GM19023 (cell line): Measurements from ENCODE around the gene STK39.

Experiments
- ATAC-seq: cut with Tn5 transposase; IDR thresholded peaks from one replicate; pipeline ENCODE4 v1.9.1; 2021; ENCODE audit warnings: mild to moderate bottlenecking, moderate library complexity; ENCODE audit not compliant: unreplicated experiment

STK39 gene

GRCh38 chr2:168165985-168166901, 81.2 kb downstream of the STK39 start:
- no peak for ATAC-seq

- ATAC-seq = no peak
These were observed 82.0 kb downstream of the STK39 start for GRCh38 chr2:168165397-168165796.

- no peak for ATAC-seq
These were observed 86.5 kb downstream of the STK39 start for GRCh38 chr2:168160897-168161296.

DNA sequence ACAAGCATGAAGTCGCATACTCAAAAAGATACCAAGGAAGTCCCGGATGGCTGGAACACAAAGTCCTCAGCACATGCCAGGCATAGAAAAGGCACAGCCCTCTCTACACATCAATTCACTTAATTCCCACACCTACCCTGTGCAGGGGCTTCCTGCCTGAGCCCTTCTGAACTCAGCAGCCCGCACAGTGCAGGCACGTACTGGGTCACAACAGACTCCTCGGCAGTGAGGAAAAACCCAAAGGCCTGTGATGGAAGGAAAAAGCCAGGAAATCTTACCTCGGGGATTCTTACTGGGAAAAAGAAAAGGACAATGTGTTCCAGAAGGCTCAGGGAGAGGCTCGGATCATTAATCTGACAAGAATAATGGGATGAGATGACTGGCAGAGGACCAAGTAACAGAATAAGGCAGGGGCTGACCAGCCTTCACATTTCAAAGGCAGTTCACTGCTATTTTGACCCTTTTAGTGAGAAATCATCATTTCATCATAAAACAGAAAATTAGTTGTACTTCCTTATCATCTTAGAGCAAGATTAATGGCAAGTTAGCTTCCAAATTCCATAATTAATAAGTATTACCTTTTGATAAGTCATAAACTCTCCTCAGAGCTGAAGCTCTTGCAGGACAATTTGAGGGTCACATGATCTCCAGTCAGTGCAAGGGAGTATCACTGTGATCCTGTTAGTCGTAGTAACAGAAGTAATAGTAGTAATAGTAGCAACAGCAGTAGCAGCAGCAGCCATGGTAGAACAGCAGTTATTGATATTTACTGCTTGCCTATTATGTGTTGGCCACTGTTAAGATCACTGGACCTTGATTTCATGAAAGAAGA, 87.4 kb downstream of the STK39 start:
- ATAC-seq = no peak

DNA sequence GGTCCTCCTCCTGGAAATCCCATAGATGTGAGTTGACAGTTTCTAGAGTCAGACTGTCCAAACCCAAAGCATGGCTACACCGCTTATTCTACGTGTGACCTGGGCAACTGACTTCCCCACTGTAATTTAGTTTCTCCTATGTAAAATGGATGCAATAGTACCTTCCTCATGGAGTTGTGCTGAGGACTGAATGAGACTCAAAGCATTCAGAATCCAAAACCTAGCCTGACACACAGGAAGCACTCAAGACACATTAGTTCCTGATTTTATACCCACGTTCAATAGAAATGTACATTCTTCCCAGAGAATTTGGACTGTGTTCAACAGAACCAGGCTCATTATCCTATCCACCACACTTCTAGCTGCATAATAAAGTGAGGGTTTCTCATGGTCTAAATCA, 88.8 kb downstream of the STK39 start:
- no peak for ATAC-seq

GRCh38 chr2:168157926-168158325, 89.5 kb downstream of the STK39 start:
- ATAC-seq = no peak

DNA sequence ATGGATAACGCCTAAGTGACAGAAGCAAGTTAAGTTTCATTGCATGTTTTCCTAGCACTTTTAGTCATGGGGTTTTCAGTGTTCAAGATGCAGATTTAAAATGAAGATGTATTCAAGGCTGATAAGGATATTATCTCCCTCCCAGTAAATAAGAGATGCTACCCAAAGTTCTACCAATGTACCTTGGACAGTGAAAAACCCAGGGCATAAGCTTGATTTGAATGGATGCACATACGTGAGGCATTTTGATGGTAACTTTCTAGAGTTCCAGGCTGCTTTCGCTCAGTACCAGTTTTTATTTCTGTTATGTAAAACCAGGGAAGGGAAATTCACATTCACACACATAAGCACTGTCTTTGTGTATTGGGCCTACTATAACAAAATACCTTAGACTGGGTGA, 90.3 kb downstream of the STK39 start:
- ATAC-seq = no peak

- no peak for ATAC-seq
These were observed 90.7 kb downstream of the STK39 start for GRCh38 chr2:168156661-168157060.

GRCh38 chr2:168155680-168156079, 91.7 kb downstream of the STK39 start:
- no peak for ATAC-seq

- ATAC-seq = no peak
These were observed 92.3 kb downstream of the STK39 start for GRCh38 chr2:168155046-168155445.

GRCh38 chr2:168152902-168153530, 94.4 kb downstream of the STK39 start:
- ATAC-seq = no peak

- ATAC-seq = no peak
These were observed 97.4 kb downstream of the STK39 start for GRCh38 chr2:168149986-168150385.

DNA sequence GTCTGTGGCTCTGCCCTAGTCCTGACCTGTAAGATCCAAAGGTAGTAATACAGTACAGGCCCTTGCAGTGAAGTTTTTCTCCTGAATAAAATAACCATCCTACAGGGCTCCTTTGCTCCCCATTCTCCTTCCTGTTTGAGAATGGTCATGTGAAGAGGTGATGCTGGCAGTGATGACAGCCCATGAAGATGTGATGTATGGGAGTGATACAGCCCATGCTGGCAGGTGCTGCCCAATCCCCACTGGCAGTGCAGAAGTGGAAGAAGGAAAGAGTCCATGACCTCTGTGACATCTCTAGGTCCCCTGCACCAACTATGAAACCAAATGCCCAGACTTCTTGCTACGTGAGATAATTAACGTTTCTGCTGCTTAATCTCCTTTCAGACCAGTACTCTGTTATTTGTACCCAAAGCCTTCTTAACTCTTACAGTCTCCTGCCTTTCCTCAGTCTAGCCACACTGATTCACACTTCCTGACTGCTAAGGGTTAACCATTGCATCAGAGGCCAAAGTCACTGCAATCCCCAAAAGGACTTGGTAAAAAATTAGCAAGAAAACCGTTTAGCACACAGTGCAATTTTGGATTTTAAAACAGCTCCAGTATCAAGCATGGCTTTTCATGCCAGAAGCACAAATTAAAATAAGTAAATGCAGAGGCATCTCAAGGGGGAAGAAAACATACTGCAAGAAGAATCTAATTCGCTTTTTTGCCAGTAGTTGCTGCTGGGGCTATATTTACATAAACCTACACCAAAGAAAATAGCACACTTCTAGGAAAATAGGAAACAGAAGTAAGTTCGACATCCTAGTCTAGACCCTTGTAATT, 98.0 kb downstream of the STK39 start:
- no peak for ATAC-seq

- ATAC-seq = no peak
These were observed 99.3 kb downstream of the STK39 start for GRCh38 chr2:168147830-168148794.

- ATAC-seq = no peak
These were observed 100.2 kb downstream of the STK39 start for GRCh38 chr2:168146892-168147810.

DNA sequence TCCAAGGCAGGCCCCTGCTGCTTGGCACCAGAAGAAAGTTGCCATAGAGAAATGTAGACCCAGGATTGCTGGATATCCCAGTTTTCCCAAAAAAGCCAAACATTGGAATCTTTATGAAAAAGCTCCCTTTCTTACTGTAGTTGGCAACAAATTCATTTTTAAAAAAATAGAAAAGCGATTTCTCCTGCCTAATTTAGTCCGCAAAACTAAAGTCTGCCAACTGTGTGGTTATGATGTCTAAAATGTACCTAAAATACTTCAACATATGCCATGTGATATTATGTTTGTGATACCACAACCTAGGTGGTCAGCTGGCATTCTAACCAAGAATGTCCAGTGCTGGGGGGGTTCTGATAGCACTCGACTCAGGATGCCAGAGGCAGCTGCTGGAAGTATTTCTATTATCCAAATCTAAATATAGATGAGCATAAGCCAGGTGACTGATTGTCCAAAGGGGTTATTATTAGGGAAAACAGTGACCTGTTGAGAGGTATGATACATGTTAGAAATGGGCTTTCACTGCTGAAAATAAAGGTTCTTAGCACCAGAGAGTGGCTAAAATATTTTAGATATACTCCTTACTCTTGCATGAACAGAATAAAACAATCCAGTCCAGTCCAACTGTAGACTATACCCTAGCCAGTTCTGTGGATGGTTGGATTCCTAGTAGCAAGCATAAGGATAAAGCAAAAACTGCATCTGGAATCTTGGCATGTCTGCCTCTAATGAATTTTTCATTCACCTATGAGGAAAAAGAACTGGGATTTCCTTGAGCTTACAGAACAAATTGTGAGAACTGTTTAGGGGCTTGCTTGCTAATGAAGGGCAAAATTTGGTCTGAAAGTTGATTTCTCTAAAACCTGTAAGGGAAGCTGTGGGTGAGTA, 101.7 kb downstream of the STK39 start:
- no peak for ATAC-seq

DNA sequence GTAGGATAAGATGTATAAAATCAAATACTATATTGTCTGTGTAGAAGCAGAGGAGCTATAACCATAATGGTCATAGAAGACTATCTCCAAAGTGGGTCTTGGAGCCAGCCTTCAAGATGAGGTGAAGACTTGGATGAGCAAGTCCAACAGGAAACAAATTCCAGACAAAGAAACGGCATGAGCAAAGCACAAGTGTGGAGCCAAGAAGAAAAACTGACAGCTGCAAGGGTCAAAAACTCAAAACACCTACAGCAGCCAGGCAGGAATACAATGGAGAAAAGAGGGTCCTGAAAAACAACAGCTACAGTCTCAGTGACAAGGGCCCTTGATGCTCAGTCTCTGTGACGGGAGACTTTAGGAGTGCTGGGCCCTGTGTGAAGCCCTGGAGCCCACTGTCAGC, 102.4 kb downstream of the STK39 start:
- ATAC-seq = no peak
